Effector memory CD4-positive, alpha-beta T cell (primary cell): ENCODE data around the gene CFAP46.
"Not testable (repeated sequence)": the region's sequence is repeated elsewhere in the genome, so short reads cannot be mapped to it uniquely, and the experiment has no call there.

ENCODE experiments used
- DNase-seq, 3 donors: peaks; one replicate each; pipeline ENCODE4 v3.0.0-alpha.2; 2020
- H3K27ac ChIP-seq: 2 replicates; pipeline ENCODE4 v1.7.0; 2013; ENCODE audit warnings: mild to moderate bottlenecking, low read length, moderate library complexity; ENCODE audit not compliant: insufficient read depth, poor library complexity, severe bottlenecking
- H3K27me3 ChIP-seq: replicated peaks from 2 replicates; pipeline ENCODE4 v1.7.0; 2013; ENCODE audit warnings: mild to moderate bottlenecking, low read length; ENCODE audit not compliant: insufficient read depth, control insufficient read depth, poor library complexity, severe bottlenecking
- H3K36me3 ChIP-seq: 2 replicates; pipeline ENCODE4 v1.7.0; 2013; ENCODE audit warnings: mild to moderate bottlenecking, low read length, moderate library complexity; ENCODE audit not compliant: control insufficient read depth, insufficient read depth
- H3K4me1 ChIP-seq: 2 replicates; pipeline ENCODE4 v1.7.0; 2013; ENCODE audit warnings: low read length, mild to moderate bottlenecking; ENCODE audit not compliant: control insufficient read depth, insufficient read depth, poor library complexity, severe bottlenecking
- H3K4me3 ChIP-seq: 2 replicates; pipeline ENCODE4 v1.7.0; 2013; ENCODE audit warnings: low read length, low read depth, mild to moderate bottlenecking; ENCODE audit not compliant: insufficient read depth, poor library complexity, severe bottlenecking
- H3K9me3 ChIP-seq: 2 replicates; pipeline ENCODE4 v1.7.0; 2013; ENCODE audit warnings: mild to moderate bottlenecking, low read length, moderate library complexity; ENCODE audit not compliant: control insufficient read depth

The CFAP46 gene

GRCh38 chr10:132972986-132973902 lies 30.9 kb upstream of the CFAP46 start:
- Histone ChIP-seq H3K4me1 (no peaks in the 10 kb centered on the region), H3K4me3 (no peak overlapping the region), H3K27ac (no peak overlapping the region), H3K27me3 (peaks cover 4% of the 10 kb centered on the region), H3K9me3 (no peaks in the 10 kb centered on the region), H3K36me3 (no peaks in the 10 kb centered on the region)
- no peak for DNase-seq

- DNase-seq = no peak
- Histone ChIP-seq H3K36me3 (no peaks in the 10 kb centered on the region), H3K27me3 (peaks cover 4% of the 10 kb centered on the region), H3K4me3 (no peak overlapping the region), H3K27ac (no peak overlapping the region), H3K9me3 (no peaks in the 10 kb centered on the region), H3K4me1 (no peaks in the 10 kb centered on the region)
These were observed 30.0 kb upstream of the CFAP46 start for GRCh38 chr10:132972149-132972985.

- H3K27me3 ChIP-seq = peaks cover 4% of the 10 kb centered on the region
- no peaks in the 10 kb centered on the region for H3K36me3 ChIP-seq
These were observed 29.2 kb upstream of the CFAP46 start for GRCh38 chr10:132971448-132972148.

GRCh38 chr10:132970641-132971438 lies 28.5 kb upstream of the CFAP46 start:
- Histone ChIP-seq H3K9me3 (no peaks in the 10 kb centered on the region), H3K4me3 (no peak overlapping the region), H3K27ac (no peak overlapping the region), H3K4me1 (no peaks in the 10 kb centered on the region), H3K27me3 (peaks cover 4% of the 10 kb centered on the region), H3K36me3 (no peaks in the 10 kb centered on the region)
- DNase-seq = no peak

More at GRCh38 chr10:132971448-132972148, 29.2 kb upstream of the CFAP46 start:
- no peak for DNase-seq
- H3K4me1 ChIP-seq = no peaks in the 10 kb centered on the region
- H3K4me3 ChIP-seq = no peak overlapping the region
- H3K9me3 ChIP-seq = no peaks in the 10 kb centered on the region
- no peak overlapping the region for H3K27ac ChIP-seq

- no peaks in the 10 kb centered on the region for H3K9me3 ChIP-seq
These were observed 25.2 kb upstream of the CFAP46 start for GRCh38 chr10:132967540-132967939.

GRCh38 chr10:132965411-132966057 lies 23.2 kb upstream of the CFAP46 start:
- H3K4me3 ChIP-seq = no peak overlapping the region
- H3K27ac ChIP-seq = no peak overlapping the region
- H3K36me3 ChIP-seq = no peaks in the 10 kb centered on the region
- no peaks in the 10 kb centered on the region for H3K4me1 ChIP-seq
- no peaks in the 10 kb centered on the region for H3K9me3 ChIP-seq
- no peaks in the 10 kb centered on the region for H3K27me3 ChIP-seq
- DNase-seq = no peak

More at GRCh38 chr10:132967540-132967939, 25.2 kb upstream of the CFAP46 start:
- DNase-seq = no peak
- no peak overlapping the region for H3K4me3 ChIP-seq
- H3K27me3 ChIP-seq = no peaks in the 10 kb centered on the region
- H3K36me3 ChIP-seq = no peaks in the 10 kb centered on the region
- H3K27ac ChIP-seq = no peak overlapping the region
- H3K4me1 ChIP-seq = no peaks in the 10 kb centered on the region

- not testable (repeated sequence) for H3K27ac ChIP-seq, H3K36me3 ChIP-seq, H3K4me1 ChIP-seq, H3K27me3 ChIP-seq, DNase-seq, H3K4me3 ChIP-seq, H3K9me3 ChIP-seq
These were observed 22.5 kb upstream of the CFAP46 start for GRCh38 chr10:132964707-132965410.

- H3K4me1 ChIP-seq = no peaks in the 10 kb centered on the region
- no peaks in the 10 kb centered on the region for H3K36me3 ChIP-seq
- H3K27me3 ChIP-seq = no peaks in the 10 kb centered on the region
- no peak for DNase-seq
- no peak overlapping the region for H3K27ac ChIP-seq
- H3K4me3 ChIP-seq = no peak overlapping the region
- H3K9me3 ChIP-seq = no peaks in the 10 kb centered on the region
These were observed 21.9 kb upstream of the CFAP46 start for GRCh38 chr10:132964231-132964630.
